ENCODE measurements around the gene MRPS27. TPM values are rescaled to one million over a fixed set of nuclear protein-coding genes. Genes with fewer than 3 reads are reported as not detected.
"Not testable (repeated sequence)": the region's sequence is repeated elsewhere in the genome, so short reads cannot be mapped to it uniquely, and the experiment has no call there.

The MRPS27 gene
- total RNA-seq, 1 donor from 2014 or later, result 46.7 TPM

DNA sequence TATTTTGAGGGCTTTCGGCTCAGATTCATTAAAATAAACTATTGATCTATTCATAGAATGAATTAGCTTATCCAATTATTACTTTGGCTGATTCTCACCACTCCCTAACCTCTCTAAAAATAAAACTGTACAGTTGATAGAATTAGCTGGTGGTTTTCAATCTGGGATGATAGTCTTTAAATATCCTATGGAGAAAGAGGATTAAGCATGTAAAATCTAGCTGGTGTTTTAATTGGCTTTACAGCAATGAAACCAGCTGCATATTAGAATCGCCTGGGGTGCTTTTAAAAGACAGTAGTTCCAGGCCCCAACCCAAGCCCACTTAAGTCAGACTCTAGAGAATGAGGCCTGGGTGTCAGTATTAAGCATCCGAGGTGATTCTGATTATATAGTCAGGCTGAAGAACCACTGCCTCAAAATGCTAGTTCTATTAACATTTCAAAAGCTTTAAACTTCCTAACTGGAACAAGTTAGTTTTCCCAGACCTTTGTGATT, 117.7 kb downstream of the MRPS27 start:
- DNase-seq, result no peak

- DNase-seq, result no peak
These were observed 120.4 kb downstream of the MRPS27 start for GRCh38 chr5:72199681-72200080.

DNA sequence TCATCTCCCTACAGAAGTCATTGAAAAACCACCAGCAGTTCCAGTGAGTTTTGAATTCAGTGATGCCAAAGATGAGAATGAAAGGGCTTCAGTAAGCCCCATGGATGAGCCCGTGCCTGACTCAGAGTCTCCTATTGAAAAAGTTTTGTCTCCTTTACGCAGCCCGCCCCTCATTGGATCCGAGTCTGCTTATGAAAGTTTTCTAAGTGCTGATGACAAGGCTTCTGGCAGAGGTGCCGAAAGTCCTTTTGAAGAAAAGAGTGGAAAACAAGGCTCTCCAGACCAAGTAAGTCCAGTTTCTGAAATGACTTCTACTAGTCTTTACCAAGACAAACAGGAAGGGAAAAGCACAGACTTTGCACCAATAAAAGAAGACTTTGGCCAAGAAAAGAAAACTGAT, 122.6 kb downstream of the MRPS27 start:
- DNase-seq, result no peak

- no peak for DNase-seq
These were observed 124.5 kb downstream of the MRPS27 start for GRCh38 chr5:72195581-72195980.

DNA sequence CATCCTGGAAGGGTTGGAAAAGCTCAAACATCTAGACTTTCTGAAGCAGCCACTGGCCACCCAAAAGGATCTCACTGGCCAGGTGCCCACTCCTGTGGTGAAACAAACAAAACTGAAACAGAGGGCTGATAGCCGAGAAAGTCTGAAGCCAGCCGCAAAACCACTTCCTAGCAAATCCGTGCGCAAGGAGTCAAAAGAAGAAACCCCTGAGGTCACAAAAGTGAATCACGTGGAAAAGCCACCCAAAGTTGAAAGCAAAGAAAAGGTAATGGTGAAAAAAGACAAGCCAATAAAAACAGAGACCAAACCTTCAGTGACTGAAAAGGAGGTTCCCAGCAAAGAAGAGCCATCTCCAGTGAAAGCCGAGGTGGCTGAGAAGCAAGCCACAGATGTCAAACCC, 125.2 kb downstream of the MRPS27 start:
- DNase-seq, result no peak

DNA sequence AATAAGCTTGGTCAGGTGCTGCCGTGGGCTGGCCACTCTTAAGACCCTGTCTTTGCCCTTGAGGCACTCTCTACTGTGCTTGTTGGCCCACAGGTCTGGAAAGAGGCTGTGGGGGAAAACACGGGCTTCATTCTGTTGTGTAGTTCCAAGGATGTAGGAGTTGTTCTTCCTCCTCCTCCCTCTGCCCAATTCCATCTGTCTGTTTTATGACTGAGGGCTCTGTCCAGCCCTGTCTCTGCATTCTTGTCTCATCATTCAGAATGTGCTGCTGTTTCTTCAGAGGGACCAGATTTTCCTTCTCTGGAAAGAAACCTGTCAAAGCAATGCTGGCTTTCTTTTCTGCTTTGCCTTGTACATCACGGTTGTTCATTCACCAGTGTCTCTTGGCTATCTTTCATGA, 128.6 kb downstream of the MRPS27 start:
- DNase-seq, result no peak

GRCh38 chr5:72189146-72189545, 130.9 kb downstream of the MRPS27 start:
- no peak for DNase-seq

GRCh38 chr5:72188166-72188565, 131.9 kb downstream of the MRPS27 start:
- DNase-seq, result no peak

GRCh38 chr5:72187388-72188075, 132.5 kb downstream of the MRPS27 start:
- no peak for DNase-seq

GRCh38 chr5:72185496-72186329, 134.3 kb downstream of the MRPS27 start:
- DNase-seq, result peak; percentile 90

GRCh38 chr5:72184408-72184807, 135.6 kb downstream of the MRPS27 start:
- no peak for DNase-seq

DNA sequence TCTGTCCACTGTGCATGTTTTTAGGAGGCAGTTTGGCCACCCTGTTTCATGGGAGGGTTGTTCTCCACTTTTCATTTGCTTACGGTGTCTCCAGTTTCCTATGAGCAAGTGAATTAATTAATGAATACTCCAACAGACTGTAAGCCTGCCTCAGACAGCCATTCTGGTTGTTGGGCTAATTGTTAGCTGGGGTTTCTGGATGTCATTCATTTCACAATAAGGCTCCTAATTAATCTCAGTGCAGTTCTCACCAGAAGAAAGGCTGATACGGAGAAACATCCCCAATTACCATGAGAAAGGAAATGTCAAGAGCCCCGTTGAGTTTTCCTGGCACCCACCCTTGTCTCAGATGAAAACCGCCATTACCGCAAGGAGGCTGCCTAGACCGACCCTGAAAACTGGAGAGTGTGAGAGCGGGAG, 136.9 kb downstream of the MRPS27 start:
- DNase-seq, result no peak

DNA sequence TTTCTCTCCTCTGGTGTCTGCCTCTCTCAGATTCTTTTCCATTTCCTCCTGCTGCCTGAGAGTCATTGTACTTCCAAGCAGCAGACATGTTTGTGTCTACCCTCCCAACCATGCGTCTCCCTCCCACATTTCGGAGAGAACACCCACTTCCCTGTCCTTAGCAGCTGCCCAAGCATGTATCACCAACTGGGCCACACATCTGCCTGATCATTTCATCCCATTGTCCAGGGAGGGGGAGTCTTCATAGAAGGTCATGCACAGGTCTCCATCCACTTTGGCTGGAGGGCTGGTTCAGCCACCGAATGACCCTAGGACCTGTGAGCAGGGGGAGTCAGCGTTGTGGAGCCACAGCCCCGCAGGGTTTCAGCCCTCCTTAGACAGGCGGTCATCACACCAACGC, 137.4 kb downstream of the MRPS27 start:
- no peak for DNase-seq

DNA sequence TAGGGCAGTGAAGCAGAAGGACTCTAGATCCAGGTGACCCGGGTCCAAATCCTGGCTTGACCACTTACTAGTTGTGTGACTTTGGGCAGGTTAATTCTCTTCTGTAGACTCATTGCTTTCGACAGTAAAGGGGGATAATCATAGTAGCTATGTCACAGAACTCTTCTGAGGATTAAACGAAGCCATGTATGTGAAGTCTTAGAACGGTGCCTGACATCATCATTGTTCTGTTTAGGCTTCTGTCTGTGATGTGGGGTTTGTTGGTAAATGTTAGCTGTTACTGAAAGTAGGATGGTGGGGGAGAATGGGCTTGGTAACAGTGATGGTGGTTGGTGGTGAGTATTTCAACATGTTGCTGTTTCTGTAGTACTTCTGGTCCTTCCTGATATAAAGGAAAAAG, 139.1 kb downstream of the MRPS27 start:
- no peak for DNase-seq

- DNase-seq, result no peak
These were observed 140.1 kb downstream of the MRPS27 start for GRCh38 chr5:72179816-72180440.

DNA sequence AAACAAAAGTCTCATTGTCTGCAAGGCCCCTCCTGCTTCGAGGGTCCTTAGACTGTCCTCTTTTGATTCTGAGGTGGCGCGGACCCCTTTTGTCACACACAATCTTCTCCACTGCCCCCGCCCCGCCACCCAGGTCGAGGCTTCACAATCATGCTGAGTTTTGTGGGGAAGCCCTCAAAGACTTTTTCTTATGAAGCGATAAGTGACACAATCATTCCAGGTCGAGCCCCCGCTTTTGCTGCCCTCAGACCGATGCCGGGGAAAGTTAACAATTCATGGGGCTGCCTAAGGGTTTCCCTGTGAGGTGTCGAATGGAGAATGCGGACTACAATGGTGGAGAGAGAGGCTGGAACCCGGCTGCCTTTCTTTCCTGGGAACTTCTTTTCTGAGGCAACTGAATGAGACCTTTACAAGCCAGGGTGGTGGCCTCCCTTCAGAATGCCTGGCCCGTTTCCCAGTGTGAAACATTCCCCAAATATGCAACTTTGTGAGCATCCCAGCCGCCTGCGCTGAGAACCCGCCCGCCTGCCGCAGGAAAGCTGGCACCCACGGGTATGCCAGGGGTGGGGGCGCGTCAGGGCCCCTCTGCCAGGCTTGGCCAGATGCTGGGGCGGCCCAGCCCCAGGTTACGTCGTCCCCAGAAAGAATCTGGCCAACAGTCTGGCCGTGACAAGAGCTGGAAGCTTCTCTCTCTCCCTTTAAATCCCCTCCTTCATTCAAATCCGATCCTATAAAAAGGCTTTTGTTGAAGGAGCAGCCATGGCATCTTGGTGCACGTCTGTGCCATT, 140.8 kb downstream of the MRPS27 start:
- DNase-seq, result peak; percentile 53

GRCh38 chr5:72177538-72177937, 142.5 kb downstream of the MRPS27 start:
- no peak for DNase-seq

DNA sequence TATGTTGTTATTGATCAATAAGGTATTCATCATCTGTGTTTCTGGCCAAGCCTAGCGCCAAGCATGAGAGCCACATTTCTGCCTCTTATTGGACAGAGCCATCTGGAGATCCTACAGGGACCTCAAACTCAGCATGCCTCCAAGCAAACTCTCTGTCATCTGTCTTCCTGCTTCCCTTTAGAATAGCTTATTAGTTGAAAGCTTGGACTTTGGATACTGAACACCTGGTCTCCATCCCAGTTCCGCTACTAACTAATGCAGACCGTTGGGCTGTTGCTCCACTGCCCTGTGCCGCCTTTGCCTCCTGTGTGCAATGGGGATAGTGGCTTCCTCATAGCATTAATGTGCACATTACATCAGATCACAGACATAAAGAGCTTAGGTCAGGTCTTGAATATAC, 147.3 kb downstream of the MRPS27 start:
- no peak for DNase-seq

- no peak for DNase-seq
These were observed 148.4 kb downstream of the MRPS27 start for GRCh38 chr5:72171667-72172066.

DNA sequence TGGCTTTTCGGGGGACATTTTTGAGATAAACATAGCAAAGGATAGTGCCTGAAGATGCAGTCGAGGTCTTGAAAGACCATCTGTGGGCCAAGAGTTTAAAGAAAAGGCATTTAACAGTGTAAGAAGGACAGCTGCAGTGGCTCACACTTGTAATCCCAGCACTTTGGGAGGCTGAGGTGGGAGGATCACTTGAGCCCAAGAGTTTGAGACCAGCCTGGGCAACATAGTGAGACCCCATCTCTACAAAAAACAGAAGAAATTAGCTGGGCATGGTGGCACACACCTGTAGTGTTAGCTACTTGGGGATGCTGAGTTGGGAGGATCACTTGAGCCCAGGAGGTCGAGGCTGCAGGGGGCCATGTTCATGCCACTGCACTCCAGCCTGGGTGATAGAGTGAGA, 148.9 kb downstream of the MRPS27 start:
- not testable (repeated sequence) for DNase-seq

DNA sequence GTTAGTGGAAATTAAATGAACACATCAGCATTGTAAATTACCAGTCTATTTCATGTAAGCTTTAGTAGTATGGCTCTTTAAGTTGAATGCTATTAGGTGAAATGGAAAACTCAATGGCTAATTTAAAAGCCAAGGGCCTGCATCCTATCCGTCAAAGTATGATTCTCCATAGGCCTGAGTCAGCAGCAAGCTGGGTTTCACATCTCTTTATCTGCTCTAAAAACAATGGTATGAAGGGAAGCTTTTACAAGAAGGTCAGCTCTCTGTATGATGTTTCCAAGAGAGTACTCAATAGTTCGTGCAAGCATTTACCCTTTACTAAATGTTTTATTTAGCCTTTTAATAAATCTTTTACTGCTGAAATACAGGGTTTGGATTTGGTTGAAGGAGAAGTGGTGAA, 149.9 kb downstream of the MRPS27 start:
- DNase-seq, result no peak

All from skin of body (tissue), 2 donors.